A549 (cell line): ENCODE data around the gene SH3RF3. TPM values are rescaled to one million over a fixed set of nuclear protein-coding genes. Genes with fewer than 3 reads are reported as not detected.

Experiments
- ATAC-seq, 2 experiments: fragments of 200-7000 bp in 1 of 2; fragments of >200 bp in 1 of 2; cut with Nextera tagmentation in 1 of 2; cut with Tn5 transposase in 1 of 2; 3 replicates each; pipeline versions ENCODE4 v1.8.0 to v1.9.1; 2018 to 2020; ENCODE audit warnings: mild to moderate bottlenecking in 1 of 2, moderate library complexity in 1 of 2
- CTCF ChIA-PET: fragments of 300-600 bp; sonication (Branson Sonifier 250); formaldehyde crosslinking; extraction: SDS; loops from one replicate; lab custom pipeline; 2021; ENCODE audit warnings: antibody characterized with exemption, inconsistent platforms; lab: Yijun Ruan, JAX
- POLR2A ChIA-PET: fragments of 350-600 bp; formaldehyde crosslinking; extraction: SDS; loops from one replicate; lab custom pipeline; 2021; ENCODE audit warnings: antibody characterized with exemption, inconsistent platforms; lab: Yijun Ruan, JAX
- DNase-seq, 2 experiments: peaks; one replicate each; pipeline versions ENCODE4 v3.0.0 to v3.0.0-alpha.2; 2011 to 2016; ENCODE audit warnings: low read depth in 1 of 2, low spot score in 1 of 2
- FAIRE-seq: peaks from 2 replicates; lab custom pipeline; 2011; peaks lifted over from hg19 to GRCh38; lab: Jason Lieb, UNC
- H3K27ac ChIP-seq, 2 experiments: fragments of >200 bp; sonication (Bioruptor Twin); formaldehyde crosslinking; 3 replicates each; pipeline ENCODE4 v1.5.1; 2016 to 2017
- H3K4me1 ChIP-seq: fragments of >200 bp; sonication (Bioruptor Twin); formaldehyde crosslinking; 3 replicates; pipeline ENCODE4 v1.6.1; 2016
- H3K4me2 ChIP-seq: fragments of >200 bp; sonication (Bioruptor Twin); formaldehyde crosslinking; 3 replicates; pipeline ENCODE4 v1.6.1; 2016
- H3K4me3 ChIP-seq: fragments of >200 bp; sonication (Bioruptor Twin); formaldehyde crosslinking; 3 replicates; pipeline ENCODE4 v1.5.1; 2016
- H3K9me3 ChIP-seq: fragments of >200 bp; sonication (Bioruptor Twin); formaldehyde crosslinking; 3 replicates; pipeline ENCODE4 v1.6.1; 2016
- BHLHE40 ChIP-seq: IDR thresholded peaks from 2 replicates; pipeline ENCODE4 v1.6.1; 2012; ENCODE audit warnings: low read depth, low read length, inconsistent platforms
- CBX8 ChIP-seq: fragments of 200-600 bp; sonication (generic); IDR thresholded peaks from 2 replicates; pipeline ENCODE4 v1.6.1; 2016
- CEBPB ChIP-seq, 2 experiments: fragments of >200 bp in 1 of 2; sonication (Bioruptor Twin) in 1 of 2; formaldehyde crosslinking in 1 of 2; IDR thresholded peaks; 2 replicates each; pipeline ENCODE4 v1.6.1; 2012 to 2016
- FOSL2 ChIP-seq, 2 experiments: fragments of 450-650 bp in 1 of 2; fragments of >200 bp in 1 of 2; sonication (Bioruptor Twin) in 1 of 2; formaldehyde crosslinking; IDR thresholded peaks; 2 replicates each; pipeline versions ENCODE4 v1.5.0 to v1.6.1; 2016 to 2020; ENCODE audit warnings: mild to moderate bottlenecking in 1 of 2, moderate library complexity in 1 of 2
- HEYL ChIP-seq: fragments of 250-450 bp; sonication (Bioruptor Pico); IDR thresholded peaks from 2 replicates; pipeline ENCODE4 v1.8.0; 2021; ENCODE audit warnings: mild to moderate bottlenecking, moderate library complexity
- HOXA7 ChIP-seq: fragments of 250-450 bp; sonication (Bioruptor Pico); IDR thresholded peaks from 2 replicates; pipeline ENCODE4 v1.5.0; 2020; ENCODE audit warnings: mild to moderate bottlenecking, moderate library complexity
- MAFK ChIP-seq: fragments of 450-650 bp; IDR thresholded peaks from 2 replicates; pipeline ENCODE4 v1.6.1; 2014; ENCODE audit not compliant: partially characterized antibody
- MYC ChIP-seq: IDR thresholded peaks from 2 replicates; pipeline ENCODE4 v1.6.1; 2012; ENCODE audit warnings: mild to moderate bottlenecking, inconsistent platforms, low read length, improper control_type of control experiment, borderline replicate concordance
- NFE2L2 ChIP-seq: fragments of 150-350 bp; conservative IDR thresholded peaks from 2 replicates; pipeline ENCODE4 v1.6.1; 2014; ENCODE audit warnings: low read length
- NPAS2 ChIP-seq: fragments of 250-450 bp; sonication (Bioruptor Pico); IDR thresholded peaks from 2 replicates; pipeline ENCODE4 v1.8.0; 2022; ENCODE audit warnings: mild to moderate bottlenecking, moderate library complexity, borderline replicate concordance
- PHF8 ChIP-seq: fragments of 200-600 bp; sonication (generic); IDR thresholded peaks from 2 replicates; pipeline ENCODE4 v1.6.1; 2016; ENCODE audit warnings: low read depth, mild to moderate bottlenecking, antibody characterized with exemption, moderate library complexity, borderline replicate concordance
- RAD21 ChIP-seq, 2 experiments: fragments of >200 bp in 1 of 2; sonication (Bioruptor Twin) in 1 of 2; formaldehyde crosslinking in 1 of 2; IDR thresholded peaks in 1 of 2; conservative IDR thresholded peaks in 1 of 2; 2 replicates in 1 of 2; 3 replicates in 1 of 2; pipeline ENCODE4 v1.6.1; 2012 to 2018; ENCODE audit warnings: inconsistent platforms in 1 of 2
- TFCP2L1 ChIP-seq: fragments of 250-450 bp; sonication (Bioruptor Pico); IDR thresholded peaks from 2 replicates; pipeline ENCODE4 v1.5.0; 2021; ENCODE audit warnings: mild to moderate bottlenecking
- TP53 ChIP-seq: fragments of 250-450 bp; sonication (Bioruptor Pico); IDR thresholded peaks from 2 replicates; pipeline ENCODE4 v1.5.0; 2021; ENCODE audit warnings: mild to moderate bottlenecking, moderate library complexity
- ZNF302 ChIP-seq: fragments of 250-450 bp; sonication (Bioruptor Pico); IDR thresholded peaks from 2 replicates; pipeline ENCODE4 v1.9.0; 2021; ENCODE audit warnings: inconsistent platforms, mild to moderate bottlenecking, moderate library complexity
- ZSCAN20 ChIP-seq: fragments of 250-450 bp; sonication (Bioruptor Pico); IDR thresholded peaks from 2 replicates; pipeline ENCODE4 v1.8.0; 2022; ENCODE audit warnings: mild to moderate bottlenecking, moderate library complexity
- WGBS: methylation state at CpG from one replicate; pipeline ENCODE4 v1.1.6; 2017; ENCODE audit errors: missing lambda C conversion rate; 5-methylcytosine and 5-hydroxymethylcytosine counted together
- polyA plus RNA-seq, 4 experiments: library from polyadenylated mRNA; depleted of rRNA in 3 of 4; stranded (reverse); fragments of >200 nt; fragmentation: RNase III in 1 of 4; extraction: RNeasy Plus Mini Kit Qiagen cat#74134 plus additional on column Dnase treatment in 1 of 4; gene quantifications; 2 replicates in 3 of 4; 3 replicates in 1 of 4; pipeline ENCODE4 v1.2.3, GENCODE V29; 2011 to 2017
- TF ChIP-seq, protein P1 (sequence below): fragments of 450-650 bp; IDR thresholded peaks from 2 replicates; pipeline ENCODE4 v1.6.1; 2014; ENCODE audit warnings: antibody characterized with exemption
- TF ChIP-seq, protein P2 (sequence below): IDR thresholded peaks from 2 replicates; pipeline ENCODE4 v1.6.1; 2012
- TF ChIP-seq, protein P3 (sequence below): fragments of 250-450 bp; sonication (Bioruptor Pico); IDR thresholded peaks from 2 replicates; pipeline ENCODE4 v1.5.0; 2021; ENCODE audit warnings: mild to moderate bottlenecking, moderate library complexity, borderline replicate concordance

SH3RF3 gene
- polyA plus RNA-seq, 2 of the 4 experiments (the other 2 are of a cell fraction): 0.04 to 0.21 TPM

DNA sequence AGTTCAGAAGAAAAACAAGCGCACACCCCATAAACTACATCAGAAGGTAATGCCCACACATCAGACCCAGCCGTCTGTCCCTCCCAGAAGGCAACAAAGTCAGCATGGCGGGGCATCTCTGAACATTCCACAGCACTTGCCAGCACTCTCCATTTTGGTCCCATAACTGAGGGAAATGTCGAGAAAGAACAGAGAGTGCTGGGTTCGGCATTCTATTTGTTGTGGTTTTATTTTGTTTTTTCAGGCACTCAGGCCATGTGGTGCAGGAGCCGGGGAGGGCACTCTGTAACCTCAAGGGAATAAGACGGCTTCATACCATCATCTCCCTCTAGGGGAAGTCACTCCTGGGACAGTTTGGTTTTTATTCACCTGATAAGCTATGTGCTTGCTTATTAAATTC lies 328.8 kb downstream of the SH3RF3 start:
- WGBS: 51% methylated on average over 7 of the region's 7 CpGs
- ChIA-PET CTCF (no interaction called here), POLR2A (no interaction called here)
- Histone ChIP-seq H3K4me3 (no peak overlapping the region), H3K4me1 (no peaks in the 10 kb centered on the region), H3K27ac (no peak overlapping the region), H3K9me3 (no peaks in the 10 kb centered on the region), H3K4me2 (no peak overlapping the region)
- TF ChIP-seq HEYL (CRISPR knock-in tag) (no peak), PHF8 (no peak), TFCP2L1 (CRISPR knock-in tag) (no peak), ZNF302 (no peak), MAFK (no peak), ZSCAN20 (CRISPR knock-in tag) (no peak), NFE2L2 (no peak)
- TF ChIP-seq, protein P1, sequence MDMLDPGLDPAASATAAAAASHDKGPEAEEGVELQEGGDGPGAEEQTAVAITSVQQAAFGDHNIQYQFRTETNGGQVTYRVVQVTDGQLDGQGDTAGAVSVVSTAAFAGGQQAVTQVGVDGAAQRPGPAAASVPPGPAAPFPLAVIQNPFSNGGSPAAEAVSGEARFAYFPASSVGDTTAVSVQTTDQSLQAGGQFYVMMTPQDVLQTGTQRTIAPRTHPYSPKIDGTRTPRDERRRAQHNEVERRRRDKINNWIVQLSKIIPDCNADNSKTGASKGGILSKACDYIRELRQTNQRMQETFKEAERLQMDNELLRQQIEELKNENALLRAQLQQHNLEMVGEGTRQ: no peak
- TF ChIP-seq, protein P2, sequence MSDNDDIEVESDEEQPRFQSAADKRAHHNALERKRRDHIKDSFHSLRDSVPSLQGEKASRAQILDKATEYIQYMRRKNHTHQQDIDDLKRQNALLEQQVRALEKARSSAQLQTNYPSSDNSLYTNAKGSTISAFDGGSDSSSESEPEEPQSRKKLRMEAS: no peak
- TF ChIP-seq, protein P3, sequence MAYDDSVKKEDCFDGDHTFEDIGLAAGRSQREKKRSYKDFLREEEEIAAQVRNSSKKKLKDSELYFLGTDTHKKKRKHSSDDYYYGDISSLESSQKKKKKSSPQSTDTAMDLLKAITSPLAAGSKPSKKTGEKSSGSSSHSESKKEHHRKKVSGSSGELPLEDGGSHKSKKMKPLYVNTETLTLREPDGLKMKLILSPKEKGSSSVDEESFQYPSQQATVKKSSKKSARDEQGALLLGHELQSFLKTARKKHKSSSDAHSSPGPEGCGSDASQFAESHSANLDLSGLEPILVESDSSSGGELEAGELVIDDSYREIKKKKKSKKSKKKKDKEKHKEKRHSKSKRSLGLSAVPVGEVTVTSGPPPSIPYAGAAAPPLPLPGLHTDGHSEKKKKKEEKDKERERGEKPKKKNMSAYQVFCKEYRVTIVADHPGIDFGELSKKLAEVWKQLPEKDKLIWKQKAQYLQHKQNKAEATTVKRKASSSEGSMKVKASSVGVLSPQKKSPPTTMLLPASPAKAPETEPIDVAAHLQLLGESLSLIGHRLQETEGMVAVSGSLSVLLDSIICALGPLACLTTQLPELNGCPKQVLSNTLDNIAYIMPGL (CRISPR knock-in tag): no peak
- FAIRE-seq: no peak
- peak in 1 of 2 experiments; percentile 59; a peak in 2 of 6 replicates for ATAC-seq
- DNase-seq: no peak

DNA sequence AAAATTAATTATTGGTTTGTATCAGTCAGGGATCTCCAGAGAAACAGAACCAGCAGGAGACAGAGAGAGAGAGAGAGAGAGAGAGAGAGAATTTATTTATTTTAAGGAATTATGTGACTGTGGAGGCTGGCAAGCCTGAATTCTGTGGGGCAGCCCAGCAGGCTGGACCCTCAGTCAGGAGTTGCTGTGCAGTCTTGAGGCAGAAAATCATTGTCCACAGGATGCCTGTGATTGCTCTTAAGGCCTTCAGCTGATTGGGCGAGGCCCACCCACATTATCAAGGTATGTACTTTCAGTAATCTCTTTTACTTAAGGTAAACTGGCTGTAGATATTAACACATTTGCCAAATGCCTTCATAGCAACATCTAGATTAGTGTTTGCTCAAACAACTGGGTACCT lies 329.5 kb downstream of the SH3RF3 start:
- POLR2A ChIA-PET: no interaction called here
- Histone ChIP-seq H3K4me3 (no peak overlapping the region), H3K9me3 (no peaks in the 10 kb centered on the region), H3K27ac (no peak overlapping the region), H3K4me2 (no peak overlapping the region), H3K4me1 (no peaks in the 10 kb centered on the region)
- TF ChIP-seq NPAS2 (no peak), MYC (no peak), FOSL2 (IDR thresholded peaks at IDR 0.05) (no peak), FOSL2 (CRISPR knock-in tag; IDR thresholded peaks at IDR 0.05) (no peak), CBX8 (no peak), CEBPB (IDR thresholded peaks at IDR 0.05) (no peak), HOXA7 (CRISPR knock-in tag) (no peak), TP53 (no peak), RAD21 (conservative IDR thresholded peaks at IDR 0.05 in 1 of 2, IDR thresholded peaks at IDR 0.05 in 1 of 2) (no peak), BHLHE40 (no peak)
- TF ChIP-seq, protein P2: no peak
- TF ChIP-seq, protein P3 (CRISPR knock-in tag): no peak
- FAIRE-seq (no peak), ATAC-seq (no peak), DNase-seq (no peak)
- CTCF ChIA-PET: interaction anchor here (0.6 kb wide), 1 partner anchor 168 kb away, joined by 3 read pairs; no protein-coding TSS in a partner anchor
- 46% methylated on average over 1 of the region's 1 CpG for WGBS
